ENCODE measurements around the gene TMEM191C.
"Not testable (repeated sequence)": the region's sequence is repeated elsewhere in the genome, so short reads cannot be mapped to it uniquely, and the experiment has no call there.

The TMEM191C gene

GRCh38 chr22:21473664-21474063 is 6.5 kb downstream of the TMEM191C start:
- not testable (repeated sequence) for DNase-seq

- DNase-seq: not testable (repeated sequence)
These were observed 16.9 kb downstream of the TMEM191C start for GRCh38 chr22:21484039-21484438.

GRCh38 chr22:21487723-21488122 is 20.5 kb downstream of the TMEM191C start:
- not testable (repeated sequence) for DNase-seq

DNA sequence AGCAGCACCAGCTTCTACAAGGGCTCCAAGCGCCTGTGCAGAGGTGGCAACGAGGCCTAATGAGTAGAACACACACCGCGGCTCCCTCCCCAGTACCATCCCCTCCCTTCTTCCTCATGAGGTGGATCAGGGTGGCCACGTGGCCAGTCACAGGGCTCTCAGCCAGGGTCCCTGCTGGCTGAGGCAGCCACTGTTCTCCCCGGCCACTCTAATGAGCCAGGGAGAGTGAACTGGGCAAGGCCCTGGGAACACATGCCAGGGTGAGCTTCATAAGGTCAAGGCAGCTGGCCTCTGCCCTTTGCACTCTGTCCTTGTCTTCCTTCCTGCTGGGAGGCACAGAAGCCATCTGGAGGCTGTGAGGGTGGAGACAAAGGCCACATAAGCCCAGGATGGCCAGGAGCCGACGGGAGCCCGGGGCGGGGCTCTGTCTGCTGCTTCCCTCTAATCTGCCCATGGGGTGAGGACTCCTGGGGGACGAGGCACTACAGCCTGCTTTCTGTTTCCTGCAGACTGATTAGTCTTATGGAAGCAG is 22.0 kb downstream of the TMEM191C start:
- DNase-seq: not testable (repeated sequence)

- not testable (repeated sequence) for DNase-seq
These were observed 23.4 kb downstream of the TMEM191C start for GRCh38 chr22:21490556-21490955.

DNA sequence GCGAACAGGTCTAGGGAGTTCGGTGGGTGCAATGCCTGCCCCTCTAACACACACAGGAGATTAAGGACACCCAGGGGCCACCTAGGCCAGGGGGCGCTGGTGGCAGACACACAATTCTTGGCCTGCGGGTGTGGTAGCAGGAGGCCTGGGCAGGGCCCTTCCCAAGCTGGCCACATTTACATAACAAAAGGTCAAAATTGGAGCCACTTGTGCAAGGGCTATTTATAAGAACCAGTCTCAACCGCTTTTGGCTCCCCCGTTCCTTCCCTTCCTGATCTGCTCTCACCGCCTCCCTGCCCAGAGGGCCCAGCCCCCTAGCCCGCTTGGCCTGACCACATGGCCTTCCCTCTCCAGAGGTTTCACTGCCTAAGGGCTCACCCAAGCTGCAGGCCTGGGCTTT is 25.1 kb downstream of the TMEM191C start:
- not testable (repeated sequence) for DNase-seq

- not testable (repeated sequence) for DNase-seq
These were observed 26.9 kb downstream of the TMEM191C start for GRCh38 chr22:21493789-21494782.

DNA sequence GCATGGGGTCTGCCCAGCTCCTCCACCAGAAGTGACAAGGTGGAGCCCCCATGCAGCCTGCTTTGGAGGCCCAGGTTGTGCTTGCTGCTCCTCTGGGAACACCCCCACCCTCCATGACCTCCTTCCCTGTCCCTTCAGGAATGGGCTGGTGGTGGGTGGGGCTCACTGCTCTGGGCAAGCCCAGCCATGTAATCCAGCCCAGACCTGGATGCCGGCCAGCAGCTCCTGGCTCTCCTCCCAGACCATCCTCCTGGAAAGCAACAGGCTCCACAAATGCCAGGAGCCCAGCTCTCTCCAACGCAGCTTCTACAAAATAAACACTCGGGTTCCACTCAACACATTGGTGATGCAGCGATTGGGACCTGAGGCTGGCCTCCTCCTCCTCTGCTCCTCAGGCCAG is 30.8 kb downstream of the TMEM191C start:
- DNase-seq: not testable (repeated sequence)

GRCh38 chr22:21498489-21498888 is 31.3 kb downstream of the TMEM191C start:
- not testable (repeated sequence) for DNase-seq

- DNase-seq: not testable (repeated sequence)
These were observed 32.7 kb downstream of the TMEM191C start for GRCh38 chr22:21499623-21500506.

DNA sequence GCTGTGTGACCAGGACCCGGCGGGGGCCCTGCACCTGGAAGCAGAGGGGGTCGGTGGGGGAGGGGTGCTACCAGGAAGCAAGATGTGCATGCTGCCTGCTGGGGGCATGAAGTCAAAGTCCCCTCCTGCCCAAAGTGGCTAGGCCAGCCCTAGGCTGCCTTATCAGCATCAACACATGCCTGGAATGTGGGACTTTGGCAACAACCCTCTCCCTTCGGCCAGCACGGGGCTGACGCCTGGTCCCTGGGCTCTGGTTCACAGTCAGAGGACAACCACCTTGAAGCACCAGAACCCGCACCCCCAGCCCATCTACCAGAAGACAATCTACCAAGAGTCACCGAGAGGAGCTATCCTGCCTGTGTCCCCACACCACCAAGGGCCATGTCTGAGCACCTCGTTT is 43.2 kb downstream of the TMEM191C start:
- DNase-seq: not testable (repeated sequence)

GRCh38 chr22:21512022-21512421 is 44.8 kb downstream of the TMEM191C start:
- not testable (repeated sequence) for DNase-seq

- DNase-seq: not testable (repeated sequence)
These were observed 46.9 kb downstream of the TMEM191C start for GRCh38 chr22:21514117-21514516.

GRCh38 chr22:21515234-21515633 is 48.0 kb downstream of the TMEM191C start:
- DNase-seq: not testable (repeated sequence)

DNA sequence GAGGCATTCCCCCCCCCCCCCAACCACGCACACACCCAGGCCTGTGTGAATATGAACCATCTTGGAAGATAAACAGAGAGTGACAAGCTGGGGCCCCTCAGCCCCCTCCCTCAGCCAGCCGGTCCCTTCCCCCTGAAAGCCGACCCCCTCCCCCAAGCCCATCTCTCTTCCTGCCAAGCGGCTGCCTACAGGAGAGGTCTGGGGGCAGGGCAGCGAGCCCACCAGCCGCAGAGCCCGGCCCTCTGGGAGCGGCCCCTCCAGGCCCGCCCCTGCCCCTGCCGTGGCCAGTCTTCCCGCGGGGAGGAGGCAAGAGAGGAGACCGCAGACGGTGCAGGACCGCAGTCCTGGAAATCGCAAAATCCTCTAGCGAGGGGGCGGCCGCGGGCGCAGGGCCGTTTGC is 49.3 kb downstream of the TMEM191C start:
- not testable (repeated sequence) for DNase-seq

DNA sequence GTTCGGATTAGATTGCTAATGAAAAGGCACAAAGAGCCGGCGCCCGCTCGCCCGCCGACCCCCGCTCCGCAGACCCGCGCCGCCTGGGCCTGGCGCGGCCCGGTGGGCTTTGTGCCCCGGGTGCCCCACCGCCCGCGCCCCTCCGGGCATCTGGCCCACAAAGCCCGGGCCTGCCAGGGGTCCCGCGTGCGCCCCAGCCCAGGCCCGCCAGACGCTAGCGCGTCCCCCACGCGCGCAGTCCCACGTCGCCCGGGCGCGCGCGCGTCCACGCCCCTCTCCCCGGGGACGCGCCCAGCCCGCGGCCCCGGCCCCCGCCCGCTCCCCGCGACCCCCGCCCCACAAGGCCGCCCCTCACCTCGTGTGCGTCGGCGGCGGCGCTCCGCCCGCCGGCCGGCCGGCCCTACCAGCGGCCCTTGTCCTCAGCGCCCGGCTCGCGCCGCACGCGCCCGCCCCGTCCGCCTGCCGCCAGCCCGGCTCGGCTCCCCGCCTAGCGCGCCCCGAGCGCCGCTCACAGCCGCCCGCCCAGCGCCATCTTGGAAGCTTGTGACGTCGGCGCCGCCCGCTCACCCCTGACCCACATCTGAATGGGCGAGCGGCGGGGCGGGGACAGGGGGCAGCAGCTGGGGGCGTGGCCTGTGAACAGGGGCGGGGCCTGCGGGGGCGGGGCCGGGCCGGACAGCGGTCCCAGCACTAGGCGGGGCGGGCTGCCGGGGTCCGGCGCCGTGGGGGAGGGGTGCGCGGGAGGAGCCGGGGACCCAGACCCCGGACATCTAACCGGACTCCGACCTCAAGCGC is 50.0 kb downstream of the TMEM191C start:
- DNase-seq: not testable (repeated sequence)

All from GDM1 (cell line).